GM19239 (cell line): ENCODE data around the gene SRP72.
"Not testable (repeated sequence)": the region's sequence is repeated elsewhere in the genome, so short reads cannot be mapped to it uniquely, and the experiment has no call there.

ENCODE experiments used
- DNase-seq: peaks from one replicate; pipeline ENCODE4 v3.0.0; 2011; ENCODE audit warnings: low spot score; ENCODE audit not compliant: insufficient read length
- FAIRE-seq: peaks from 2 replicates; lab custom pipeline; 2011; peaks lifted over from hg19 to GRCh38; lab: Jason Lieb, UNC

SRP72 gene

DNA sequence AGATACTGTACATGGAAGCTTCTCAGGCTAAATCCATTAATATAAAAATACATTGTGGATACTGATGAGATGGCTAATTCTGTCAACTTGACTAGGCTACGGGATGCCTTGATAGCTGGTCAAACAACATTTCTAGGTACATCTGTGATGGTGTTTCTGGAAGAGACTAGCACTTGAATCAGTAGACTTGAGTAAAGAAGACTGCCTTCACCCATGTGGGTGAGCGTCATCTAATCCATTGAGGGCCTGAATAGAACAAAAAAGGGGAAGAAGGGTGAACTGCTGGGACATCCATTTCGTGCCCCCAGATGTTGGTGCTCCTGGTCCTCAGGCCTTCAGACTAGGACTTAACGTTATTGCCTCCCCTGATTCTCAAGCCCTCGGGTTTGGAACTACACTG is 3.7 kb upstream of the SRP72 start:
- no peak for FAIRE-seq
- DNase-seq, result no peak

GRCh38 chr4:56464581-56464980 is 2.8 kb upstream of the SRP72 start:
- no peak for FAIRE-seq
- DNase-seq, result no peak

- no peak for FAIRE-seq
Measured at GRCh38 chr4:56465599-56466295, 1.7 kb upstream of the SRP72 start.

DNA sequence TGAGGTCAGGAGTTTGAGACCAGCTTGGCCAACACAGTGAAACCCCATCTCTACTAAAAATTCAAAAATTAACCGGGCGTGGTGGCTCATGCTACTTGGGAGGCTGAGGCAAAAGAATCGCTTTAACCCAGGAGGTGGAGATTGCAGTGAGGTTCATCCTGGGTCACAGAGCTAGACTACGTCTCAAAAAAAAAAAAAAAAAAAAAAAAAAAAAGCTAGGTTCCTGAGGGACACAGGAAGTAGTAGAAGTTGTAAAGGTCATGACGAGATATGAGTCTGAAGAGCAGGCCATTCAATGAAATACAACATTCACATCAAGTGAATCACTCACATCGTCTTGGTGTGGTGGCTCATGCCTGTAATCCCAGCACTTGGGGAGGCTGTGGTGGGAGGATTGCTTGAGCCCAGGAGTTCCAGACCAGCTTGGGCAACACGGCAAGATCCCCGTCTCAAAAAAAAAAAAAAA is 1.1 kb upstream of the SRP72 start:
- DNase-seq, result not testable (repeated sequence)
- FAIRE-seq, result peak; percentile 51

More at GRCh38 chr4:56465599-56466295, 1.7 kb upstream of the SRP72 start:
- DNase-seq, result no peak

DNA sequence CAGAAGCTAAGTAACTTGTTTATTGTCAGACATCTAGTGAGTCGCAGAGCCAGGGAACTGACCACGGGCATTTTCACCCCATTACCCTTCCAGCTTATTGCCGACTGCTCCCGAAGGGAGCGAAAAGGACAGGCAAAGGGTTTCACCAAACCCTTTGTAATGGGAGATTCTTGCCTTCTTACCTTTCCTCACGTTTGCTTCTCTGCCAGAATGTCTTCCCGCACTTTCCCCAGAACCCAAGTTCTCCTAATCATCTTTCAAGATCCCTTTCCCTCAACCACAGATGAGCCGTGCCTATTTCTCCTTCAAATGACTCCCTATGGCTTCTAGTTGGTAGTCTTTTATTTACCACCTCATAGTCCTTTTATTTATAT is 520 bp upstream of the SRP72 start:
- FAIRE-seq (no peak), DNase-seq (no peak)

GRCh38 chr4:56468097-56468422 is 643 bp downstream of the SRP72 start:
- DNase-seq (peak; percentile 30), FAIRE-seq (peak; percentile 21)

GRCh38 chr4:56469489-56470210 is 2.2 kb downstream of the SRP72 start:
- DNase-seq (no peak), FAIRE-seq (peak; percentile 35)

DNA sequence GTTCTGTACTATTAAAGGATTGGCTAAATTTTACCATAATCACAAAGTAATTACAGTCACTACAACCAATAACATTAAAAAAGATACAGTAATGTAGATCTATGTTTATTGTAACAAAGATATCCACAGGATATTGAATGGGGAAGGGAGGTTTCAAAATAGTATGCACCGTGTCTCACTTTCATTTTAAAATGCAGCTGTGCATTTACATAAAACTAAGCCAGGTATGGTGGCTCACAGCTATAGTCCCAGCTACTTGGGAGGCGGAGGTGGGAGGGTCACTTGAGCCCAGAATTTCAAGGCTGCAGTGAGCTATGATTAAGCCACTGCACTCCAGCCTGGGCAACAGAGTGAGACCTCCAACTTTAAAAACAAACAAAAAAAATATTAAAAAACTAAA is 8.5 kb downstream of the SRP72 start:
- peak; percentile 89 for FAIRE-seq
- no peak for DNase-seq

- no peak for FAIRE-seq
Measured at GRCh38 chr4:56477192-56477702, 9.8 kb downstream of the SRP72 start.

GRCh38 chr4:56480691-56481090 is 13.3 kb downstream of the SRP72 start:
- DNase-seq (no peak), FAIRE-seq (no peak)

More at GRCh38 chr4:56477192-56477702, 9.8 kb downstream of the SRP72 start:
- no peak for DNase-seq

- DNase-seq, result no peak
- FAIRE-seq, result no peak
Measured at GRCh38 chr4:56496241-56496640, 28.8 kb downstream of the SRP72 start.

DNA sequence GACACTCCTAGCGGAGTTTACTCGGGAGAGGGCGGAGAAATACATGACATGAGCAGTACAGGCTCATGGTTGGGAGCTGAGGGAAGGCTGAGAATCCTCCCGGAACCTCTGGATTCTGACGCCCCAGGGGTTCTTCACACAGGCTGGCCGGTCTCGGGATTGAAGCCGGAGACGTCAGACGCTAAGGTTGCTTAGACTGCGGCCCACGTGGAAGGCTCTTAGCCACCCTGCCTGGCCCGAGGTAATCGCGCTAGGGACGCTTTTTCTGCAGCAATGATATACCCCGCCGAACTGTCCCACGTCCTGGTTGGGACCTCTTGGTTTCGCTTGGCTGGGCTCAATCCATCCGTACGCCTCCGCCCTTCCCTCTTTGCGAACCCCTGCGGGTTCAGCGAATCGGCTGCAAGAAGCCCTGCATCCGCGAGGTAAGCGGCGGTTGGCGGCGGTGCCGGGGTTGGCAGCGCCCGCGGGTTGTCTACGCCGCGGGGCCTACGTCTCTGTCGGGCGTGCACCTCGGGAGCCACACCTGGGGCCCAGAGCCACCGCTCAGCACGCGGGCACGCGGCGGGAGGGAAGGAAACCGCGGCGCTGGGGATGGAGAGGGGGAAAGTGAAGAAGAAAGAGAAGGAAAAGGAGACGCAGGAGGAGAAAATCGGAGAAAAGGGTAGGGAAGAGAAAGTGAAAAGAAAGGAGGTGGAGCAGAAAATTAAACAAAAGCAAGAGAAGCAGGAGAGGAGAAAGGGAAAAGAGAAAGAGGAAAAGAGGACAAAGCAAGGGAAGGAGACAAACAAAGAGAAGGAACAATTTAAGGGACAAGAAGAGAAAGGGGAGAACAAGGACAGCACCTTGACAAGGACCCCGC is 38.1 kb downstream of the SRP72 start, which contains the start of gene ARL9:
ARL9 (plus strand) TSS at position 523 of the 862 bp plus-strand sequence; CDS start at position 595, 72 bp downstream.
- DNase-seq, result peak; percentile 17

DNA sequence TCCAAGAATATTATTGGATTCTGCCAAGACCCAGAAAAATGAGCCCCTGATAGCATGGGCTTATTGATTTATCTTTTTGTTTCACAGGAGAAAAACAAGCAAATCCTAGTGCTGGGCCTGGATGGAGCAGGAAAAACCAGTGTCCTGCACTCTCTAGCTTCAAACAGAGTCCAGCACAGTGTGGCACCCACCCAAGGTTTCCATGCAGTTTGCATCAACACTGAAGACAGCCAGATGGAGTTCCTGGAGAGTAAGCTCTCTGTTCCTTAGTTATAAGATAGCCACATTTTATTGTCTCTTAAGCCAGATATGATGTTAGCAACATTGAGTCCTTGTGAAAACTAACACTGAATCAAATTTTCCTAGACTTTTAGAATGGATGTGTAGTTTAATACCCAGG is 43.7 kb downstream of the SRP72 start:
- DNase-seq (no peak), FAIRE-seq (no peak)

More for the DNA sequence above, 38.1 kb downstream of the SRP72 start, which contains the start of gene ARL9:
- FAIRE-seq, result peak; percentile 73

GRCh38 chr4:56512166-56512565 is 44.7 kb downstream of the SRP72 start:
- FAIRE-seq, result no peak
- no peak for DNase-seq

GRCh38 chr4:56513517-56513916 is 46.1 kb downstream of the SRP72 start:
- FAIRE-seq (no peak), DNase-seq (no peak)

DNA sequence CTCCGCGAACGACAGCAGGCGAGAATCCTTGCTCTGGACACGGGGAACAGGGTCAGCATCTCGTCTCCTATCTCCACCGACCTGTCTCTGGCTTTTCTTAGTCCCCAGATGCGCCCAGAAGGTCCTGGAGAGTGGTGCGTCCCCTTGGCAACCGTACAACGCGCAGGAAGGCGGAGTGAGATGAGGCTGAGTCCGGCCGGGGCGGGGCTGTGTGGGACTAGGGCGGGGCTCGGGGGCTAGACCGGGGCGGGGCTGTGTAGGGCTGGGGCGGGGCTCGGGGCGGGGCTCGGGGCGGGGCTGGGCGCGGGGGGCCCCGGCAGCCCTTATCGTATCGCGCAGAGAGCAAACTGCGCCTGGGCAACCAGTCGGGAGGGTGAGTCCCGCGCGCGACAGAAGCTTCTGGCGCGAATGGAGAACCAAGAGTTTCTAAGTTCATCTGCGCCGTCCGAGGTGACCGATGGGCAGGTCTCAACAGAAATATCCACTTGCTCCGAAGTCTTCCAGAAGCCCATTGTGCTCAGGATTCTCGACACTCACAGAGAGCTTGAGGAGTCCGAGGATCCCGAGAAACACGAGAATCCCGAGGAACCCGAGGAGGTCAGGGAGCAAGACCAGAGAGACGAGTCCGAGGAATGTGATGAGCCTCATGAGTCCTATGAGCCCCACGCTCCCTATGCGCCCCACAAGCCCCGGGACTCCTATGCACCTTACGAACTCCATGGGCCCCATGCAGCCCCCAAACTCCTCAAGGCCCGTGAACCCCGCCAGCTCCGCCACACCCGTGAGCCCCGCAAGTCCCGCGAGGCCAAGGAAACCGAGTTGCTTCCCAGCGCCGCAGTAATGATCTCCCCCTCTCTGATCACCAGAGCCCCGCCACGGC is 63.1 kb downstream of the SRP72 start:
- FAIRE-seq (no peak), DNase-seq (peak; percentile 40)

- DNase-seq, result no peak
- FAIRE-seq, result peak; percentile 11
Measured at GRCh38 chr4:56531149-56531770, 63.8 kb downstream of the SRP72 start.

GRCh38 chr4:56531823-56532222 is 64.4 kb downstream of the SRP72 start:
- no peak for FAIRE-seq
- no peak for DNase-seq

- no peak for FAIRE-seq
Measured at GRCh38 chr4:56532239-56532638, 64.8 kb downstream of the SRP72 start.

More at GRCh38 chr4:56532239-56532638, 64.8 kb downstream of the SRP72 start:
- no peak for DNase-seq
